IPS-20b (cell line): Measurements from ENCODE around the gene NPS.

Experiments used
- H3K27ac ChIP-seq: one replicate; pipeline ENCODE4 v1.5.1; 2013; ENCODE audit warnings: low read length
- H3K27me3 ChIP-seq: 2 replicates; pipeline ENCODE4 v1.6.1; 2013; ENCODE audit warnings: mild to moderate bottlenecking, low read length, inconsistent platforms; ENCODE audit not compliant: insufficient read depth
- H3K36me3 ChIP-seq: 2 replicates; pipeline ENCODE4 v1.6.1; 2013; ENCODE audit warnings: low read depth, mild to moderate bottlenecking, inconsistent platforms, low read length, moderate library complexity; ENCODE audit not compliant: insufficient read depth
- H3K4me1 ChIP-seq: 2 replicates; pipeline ENCODE4 v1.6.1; 2013; ENCODE audit warnings: mild to moderate bottlenecking, control low read depth, inconsistent platforms, low read length, moderate library complexity; ENCODE audit not compliant: insufficient read depth
- H3K4me3 ChIP-seq: 2 replicates; pipeline ENCODE4 v1.5.1; 2013; ENCODE audit warnings: mild to moderate bottlenecking, low read length, inconsistent platforms
- H3K9ac ChIP-seq: 2 replicates; pipeline ENCODE4 v1.6.1; 2013; ENCODE audit warnings: low read depth, mild to moderate bottlenecking, inconsistent platforms, low read length, moderate library complexity
- H3K9me3 ChIP-seq: 2 replicates; pipeline ENCODE4 v1.6.1; 2013; ENCODE audit warnings: mild to moderate bottlenecking, low read depth, low read length, inconsistent platforms; ENCODE audit not compliant: insufficient read depth

The NPS gene, protein sequence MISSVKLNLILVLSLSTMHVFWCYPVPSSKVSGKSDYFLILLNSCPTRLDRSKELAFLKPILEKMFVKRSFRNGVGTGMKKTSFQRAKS

DNA sequence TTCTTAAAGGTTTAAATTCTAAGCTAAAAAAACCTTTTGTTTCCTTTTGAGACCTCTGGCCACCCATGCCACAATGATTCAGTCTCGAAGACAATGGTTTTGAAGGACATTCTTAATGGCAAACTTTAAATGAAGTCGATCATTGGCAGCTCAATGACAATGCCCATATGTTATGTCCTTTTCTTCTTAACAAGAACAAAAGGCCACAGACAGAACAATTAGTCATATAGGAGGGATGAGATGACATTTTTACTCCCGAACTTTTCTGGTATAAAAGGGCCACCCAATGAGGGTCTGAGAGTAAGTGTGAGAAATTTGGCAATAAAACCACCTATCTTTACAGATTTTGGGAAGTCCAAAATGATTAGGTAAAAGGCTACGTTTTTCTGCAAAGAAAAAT lies at the start of gene NPS:
Gene NPS, plus strand, starts transcription at position 301 of the 400 bp plus-strand sequence. Its CDS starts 60 bp downstream, at position 361.
- Histone ChIP-seq H3K4me3 (no peak within 1 kb of the TSS), H3K4me1 (no peaks in the 10 kb centered on the region), H3K36me3 (no peaks in the 10 kb centered on the region), H3K27ac (no peak within 1 kb of the TSS), H3K27me3 (no peaks in the 10 kb centered on the region), H3K9ac (no peak within 1 kb of the TSS), H3K9me3 (no peaks in the 10 kb centered on the region)

DNA sequence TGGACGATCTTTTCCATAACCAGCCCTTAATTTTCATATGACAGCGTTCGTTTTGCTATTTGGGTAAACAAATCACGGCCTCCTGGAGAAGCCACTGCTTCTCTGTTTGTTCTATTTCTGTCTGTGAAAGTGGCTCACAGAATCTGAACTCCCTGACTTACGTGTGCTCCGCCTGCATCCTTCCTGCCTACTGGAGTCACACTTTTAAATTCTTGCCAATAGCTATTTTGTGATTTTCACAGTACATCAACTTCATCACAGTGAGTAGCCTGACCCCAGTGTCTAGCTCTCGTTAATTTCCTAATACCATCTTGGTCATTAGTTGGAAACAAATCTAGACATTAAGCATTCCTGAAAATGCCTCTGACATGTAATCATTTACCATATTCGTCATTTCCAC lies 49.0 kb upstream of the NPS start:
- Histone ChIP-seq H3K4me1 (no peaks in the 10 kb centered on the region; the same call in 1 of the 2 replicates), H3K4me3 (no peak overlapping the region), H3K9ac (no peak overlapping the region), H3K36me3 (no peaks in the 10 kb centered on the region), H3K9me3 (no peaks in the 10 kb centered on the region), H3K27me3 (no peaks in the 10 kb centered on the region), H3K27ac (no peak overlapping the region)

DNA sequence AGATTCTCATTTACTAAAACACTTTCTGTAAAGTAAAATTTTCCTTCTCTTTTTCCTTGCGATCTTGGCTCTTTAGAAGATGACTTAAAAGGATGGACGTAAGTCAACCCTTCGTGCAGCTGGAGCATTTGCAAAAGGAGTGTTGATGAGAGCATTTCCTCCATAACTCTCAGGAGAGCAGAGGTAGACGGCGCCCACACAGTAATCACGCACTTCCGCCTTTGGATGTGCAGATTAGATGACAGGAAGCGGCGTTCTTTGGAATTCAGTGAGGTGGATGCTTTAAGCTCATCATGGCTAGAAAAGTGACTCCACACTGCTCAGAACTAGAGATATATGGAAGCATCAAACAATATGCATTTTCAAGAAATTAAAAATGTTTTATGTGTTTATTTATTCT lies 43.0 kb upstream of the NPS start:
- Histone ChIP-seq H3K4me3 (no peak overlapping the region), H3K4me1 (peaks cover 6% of the 10 kb centered on the region; the same call in 1 of the 2 replicates), H3K9ac (no peak overlapping the region), H3K27ac (no peak overlapping the region), H3K27me3 (no peaks in the 10 kb centered on the region), H3K9me3 (no peaks in the 10 kb centered on the region), H3K36me3 (no peaks in the 10 kb centered on the region)

DNA sequence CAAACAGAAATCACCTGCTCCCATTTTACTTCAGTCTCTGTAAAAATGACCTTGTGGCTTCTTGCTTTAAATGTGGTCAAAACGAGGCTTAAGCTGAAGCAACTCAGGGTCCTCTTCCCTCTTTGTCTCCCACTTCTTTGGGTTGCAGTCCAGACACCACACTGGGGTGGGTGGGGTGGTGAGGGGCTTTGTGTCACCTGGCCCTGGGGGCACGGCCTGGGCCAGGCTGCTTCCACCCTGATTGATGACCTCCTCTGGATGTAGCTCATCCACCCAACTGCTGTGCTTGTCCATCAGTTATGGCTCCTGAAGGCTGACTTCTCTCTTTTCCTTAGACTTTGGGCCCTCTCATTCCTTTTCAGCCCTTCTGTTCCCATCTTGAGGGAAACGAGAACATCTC lies 26.8 kb upstream of the NPS start:
- no peak overlapping the region for H3K4me3 ChIP-seq
- no peaks in the 10 kb centered on the region for H3K36me3 ChIP-seq
- H3K9ac ChIP-seq, result no peak overlapping the region
- H3K27ac ChIP-seq, result no peak overlapping the region
- H3K27me3 ChIP-seq, result no peaks in the 10 kb centered on the region
- H3K4me1 ChIP-seq, result no peaks in the 10 kb centered on the region
- H3K9me3 ChIP-seq, result no peaks in the 10 kb centered on the region

DNA sequence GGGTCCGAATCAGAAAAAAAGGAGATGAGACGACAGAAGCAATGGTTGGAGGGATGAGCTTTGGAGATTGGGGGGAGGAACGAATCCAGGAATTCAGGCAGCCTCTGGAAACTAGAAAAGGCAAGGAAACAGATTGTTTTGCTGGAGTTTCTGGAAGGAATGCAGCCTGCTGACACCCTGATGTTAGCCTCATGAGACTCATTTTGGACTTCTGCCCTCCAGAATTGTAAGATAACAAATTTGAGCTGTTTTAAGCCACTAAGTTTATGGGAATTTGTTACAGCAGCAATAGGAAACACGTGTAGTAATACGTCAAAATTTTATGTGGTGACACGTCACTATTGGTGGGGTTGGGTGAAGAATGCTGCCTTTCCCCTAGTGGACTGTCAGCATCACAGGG lies 25.6 kb upstream of the NPS start:
- no peaks in the 10 kb centered on the region for H3K4me1 ChIP-seq
- H3K9ac ChIP-seq, result no peak overlapping the region

DNA sequence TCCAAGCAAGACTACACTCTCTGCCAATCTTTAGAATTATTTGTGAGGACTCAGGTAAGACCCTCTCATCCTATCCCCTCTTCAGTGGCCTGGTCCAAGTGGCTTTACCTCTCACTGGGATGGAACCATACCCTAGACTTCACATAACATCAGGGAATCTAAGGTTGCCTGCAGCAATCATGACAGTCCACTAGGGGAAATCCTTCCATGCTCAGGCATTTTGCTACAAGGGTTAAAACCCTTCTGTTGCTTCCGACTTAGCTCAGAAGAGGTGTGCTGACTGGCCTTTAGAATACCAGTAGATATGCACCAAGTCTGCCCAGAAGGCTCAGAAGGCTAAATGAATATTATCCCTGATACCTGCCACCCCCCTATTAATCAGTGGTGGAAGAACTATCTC lies 24.9 kb upstream of the NPS start:
- no peaks in the 10 kb centered on the region for H3K36me3 ChIP-seq
- no peak overlapping the region for H3K4me3 ChIP-seq
- H3K9ac ChIP-seq, result no peak overlapping the region
- H3K27ac ChIP-seq, result no peak overlapping the region
- no peaks in the 10 kb centered on the region for H3K4me1 ChIP-seq
- no peaks in the 10 kb centered on the region for H3K9me3 ChIP-seq
- H3K27me3 ChIP-seq, result no peaks in the 10 kb centered on the region

More for the DNA sequence above, 25.6 kb upstream of the NPS start:
- Histone ChIP-seq H3K27ac (no peak overlapping the region), H3K4me3 (no peak overlapping the region), H3K36me3 (no peaks in the 10 kb centered on the region), H3K27me3 (no peaks in the 10 kb centered on the region), H3K9me3 (no peaks in the 10 kb centered on the region)

DNA sequence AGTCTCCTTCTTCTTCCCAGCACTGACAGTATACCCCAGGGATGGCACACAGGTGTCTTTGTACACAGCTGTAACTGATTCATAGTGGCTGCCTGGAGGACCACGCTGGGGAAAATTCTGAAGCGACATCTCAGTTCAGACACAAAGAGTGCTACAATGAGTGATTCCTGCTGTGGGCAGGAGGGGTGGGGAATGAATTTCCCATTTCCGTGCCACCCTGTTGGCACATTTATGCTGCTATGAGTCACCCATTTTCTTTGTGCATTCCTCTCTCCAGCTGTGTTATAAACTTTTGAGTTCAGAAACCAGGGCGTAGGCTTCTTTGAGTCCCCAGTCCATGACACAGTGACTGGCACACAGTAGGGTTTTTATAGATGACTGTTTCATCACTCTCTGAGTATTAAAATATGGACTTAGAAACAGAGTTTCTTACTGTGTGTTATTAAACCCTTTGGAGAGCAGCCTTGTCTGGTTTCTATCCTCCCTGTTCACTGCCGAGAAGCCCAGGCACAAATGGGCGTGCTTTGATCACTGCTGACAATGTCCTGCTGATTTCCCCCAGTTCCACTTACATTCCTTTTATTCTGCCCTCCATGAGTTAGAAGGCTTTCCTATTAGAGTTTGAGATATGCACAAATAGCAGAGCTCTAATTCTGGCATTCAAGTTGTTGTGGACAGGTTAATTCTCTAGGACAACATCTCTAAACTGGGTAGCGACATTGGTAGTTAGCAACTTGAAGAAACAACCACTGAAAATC lies 24.0 kb upstream of the NPS start:
- Histone ChIP-seq H3K9ac (no peak overlapping the region), H3K27me3 (no peaks in the 10 kb centered on the region), H3K9me3 (no peaks in the 10 kb centered on the region), H3K36me3 (no peaks in the 10 kb centered on the region), H3K4me3 (no peak overlapping the region), H3K27ac (no peak overlapping the region), H3K4me1 (no peaks in the 10 kb centered on the region)

DNA sequence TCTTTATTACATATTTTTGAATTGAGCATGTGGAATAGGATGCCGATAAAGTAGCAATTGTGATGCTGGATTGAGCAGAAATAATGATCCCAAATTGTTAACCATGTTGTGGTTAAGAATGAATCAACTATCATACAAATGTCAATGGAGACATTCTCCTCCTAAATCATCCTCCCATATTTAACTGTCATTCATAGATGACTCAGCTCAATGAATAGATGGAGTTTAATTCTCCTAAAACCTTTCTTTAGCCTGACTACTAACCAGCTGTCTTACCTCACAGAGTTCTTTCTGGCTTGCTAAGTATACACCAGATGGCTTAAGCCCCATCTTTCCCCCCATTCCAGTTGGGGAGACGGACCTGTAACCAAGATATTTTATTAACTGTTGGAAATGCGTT lies 23.4 kb upstream of the NPS start:
- Histone ChIP-seq H3K9me3 (no peaks in the 10 kb centered on the region), H3K4me3 (no peak overlapping the region), H3K27ac (no peak overlapping the region), H3K9ac (no peak overlapping the region), H3K36me3 (no peaks in the 10 kb centered on the region), H3K27me3 (no peaks in the 10 kb centered on the region), H3K4me1 (no peaks in the 10 kb centered on the region)

DNA sequence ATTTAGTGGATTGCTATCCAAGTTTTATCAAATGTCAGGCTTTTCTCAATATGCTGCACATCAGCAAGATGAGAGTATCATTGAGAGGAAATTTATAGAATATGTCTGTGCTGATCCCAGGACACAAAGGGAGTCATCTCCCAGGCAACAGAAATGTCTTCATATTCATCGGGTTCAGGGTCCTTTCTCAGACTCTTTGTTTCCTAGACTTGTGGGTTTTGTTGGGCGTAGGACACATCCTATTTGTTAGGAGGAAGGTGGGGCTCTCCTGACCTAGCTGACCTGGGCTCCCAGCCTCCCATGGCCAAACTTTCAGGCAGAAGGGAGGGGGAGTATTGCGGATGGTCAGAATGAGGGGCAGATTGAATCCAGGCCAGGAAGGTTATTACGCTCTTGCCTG lies 22.9 kb upstream of the NPS start:
- Histone ChIP-seq H3K4me3 (no peak overlapping the region), H3K9ac (no peak overlapping the region), H3K4me1 (no peaks in the 10 kb centered on the region), H3K9me3 (no peaks in the 10 kb centered on the region), H3K27me3 (no peaks in the 10 kb centered on the region), H3K36me3 (no peaks in the 10 kb centered on the region), H3K27ac (no peak overlapping the region)

DNA sequence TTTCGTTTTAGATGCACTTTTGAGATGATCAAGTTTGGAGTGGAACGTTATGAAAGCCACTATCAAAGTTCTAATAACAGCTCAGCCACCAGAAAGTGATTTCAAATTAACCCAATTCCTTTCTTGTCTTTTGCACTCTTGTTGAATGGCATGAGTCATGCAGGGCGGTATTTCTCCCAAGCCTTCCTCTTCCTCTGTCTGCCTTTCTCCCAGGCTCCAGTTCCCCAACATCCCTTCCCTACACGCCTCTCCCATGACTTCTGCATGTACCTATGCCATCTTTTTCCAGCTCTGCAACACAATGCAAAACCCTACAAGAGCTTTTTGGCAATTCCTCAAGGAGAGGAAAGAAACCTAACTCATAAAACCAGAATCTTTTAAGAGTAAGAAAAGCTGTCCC lies 21.8 kb upstream of the NPS start:
- H3K9ac ChIP-seq, result no peak overlapping the region
- H3K27ac ChIP-seq, result no peak overlapping the region
- no peaks in the 10 kb centered on the region for H3K4me1 ChIP-seq
- H3K4me3 ChIP-seq, result no peak overlapping the region
- H3K27me3 ChIP-seq, result no peaks in the 10 kb centered on the region
- H3K9me3 ChIP-seq, result no peaks in the 10 kb centered on the region
- no peaks in the 10 kb centered on the region for H3K36me3 ChIP-seq

DNA sequence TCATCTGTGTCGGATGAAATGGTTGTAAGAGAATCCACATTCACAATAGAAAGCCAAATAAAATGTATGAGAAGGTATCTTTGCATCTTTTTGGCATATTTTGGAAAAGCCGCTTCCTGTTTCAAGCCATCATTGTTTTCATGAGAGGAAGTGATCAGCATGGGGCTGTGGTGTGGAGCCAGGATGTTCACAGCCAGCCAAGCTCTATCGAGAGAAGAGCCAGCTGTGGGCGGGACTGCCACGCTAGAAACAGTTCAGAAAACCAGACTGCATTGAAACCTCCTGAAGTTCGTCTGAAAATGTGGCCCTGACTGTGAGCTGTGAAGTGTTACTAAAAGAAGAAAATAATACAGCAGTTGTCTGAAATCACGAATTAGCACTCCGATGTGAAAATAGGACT lies 21.2 kb upstream of the NPS start:
- Histone ChIP-seq H3K4me3 (no peak overlapping the region), H3K4me1 (no peaks in the 10 kb centered on the region), H3K27me3 (no peaks in the 10 kb centered on the region), H3K27ac (no peak overlapping the region), H3K9me3 (no peaks in the 10 kb centered on the region), H3K9ac (no peak overlapping the region), H3K36me3 (no peaks in the 10 kb centered on the region)

DNA sequence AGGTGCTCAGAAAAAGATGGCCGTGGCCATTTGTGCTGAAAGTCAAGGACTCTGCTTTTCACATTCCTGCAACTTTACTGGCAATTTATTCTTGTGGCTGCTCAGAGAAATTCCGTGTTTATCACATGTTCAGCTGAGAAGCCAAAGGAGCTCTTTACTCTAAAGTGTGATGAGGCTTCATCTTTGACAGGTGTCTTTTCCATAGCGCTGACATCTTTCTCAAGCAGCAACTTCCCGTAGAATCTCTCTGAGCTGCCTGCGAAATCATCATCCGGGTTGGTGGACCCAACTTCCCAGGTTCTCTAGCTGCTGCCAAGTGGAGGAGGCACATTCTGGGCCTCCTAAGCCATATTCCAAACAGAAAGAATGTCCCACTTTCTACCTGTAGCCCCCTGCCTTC lies 16.9 kb upstream of the NPS start:
- Histone ChIP-seq H3K27ac (no peak overlapping the region), H3K4me1 (no peaks in the 10 kb centered on the region), H3K9ac (no peak overlapping the region), H3K4me3 (no peak overlapping the region), H3K36me3 (no peaks in the 10 kb centered on the region), H3K27me3 (no peaks in the 10 kb centered on the region), H3K9me3 (no peaks in the 10 kb centered on the region)
